Measurements from ENCODE around the gene LRRC59. TPM values are rescaled to one million over a fixed set of nuclear protein-coding genes. Genes with fewer than 3 reads are reported as not detected.
A peak's percentile ranks its signal among the peaks of the same experiment; 100 is the strongest.

LRRC59 gene
- total and polyA plus RNA-seq, 2 of the 13 experiments (the other 11 are each of a cell fraction or from before 2014, with no cell fraction given), result 87.3 to 222 TPM

DNA sequence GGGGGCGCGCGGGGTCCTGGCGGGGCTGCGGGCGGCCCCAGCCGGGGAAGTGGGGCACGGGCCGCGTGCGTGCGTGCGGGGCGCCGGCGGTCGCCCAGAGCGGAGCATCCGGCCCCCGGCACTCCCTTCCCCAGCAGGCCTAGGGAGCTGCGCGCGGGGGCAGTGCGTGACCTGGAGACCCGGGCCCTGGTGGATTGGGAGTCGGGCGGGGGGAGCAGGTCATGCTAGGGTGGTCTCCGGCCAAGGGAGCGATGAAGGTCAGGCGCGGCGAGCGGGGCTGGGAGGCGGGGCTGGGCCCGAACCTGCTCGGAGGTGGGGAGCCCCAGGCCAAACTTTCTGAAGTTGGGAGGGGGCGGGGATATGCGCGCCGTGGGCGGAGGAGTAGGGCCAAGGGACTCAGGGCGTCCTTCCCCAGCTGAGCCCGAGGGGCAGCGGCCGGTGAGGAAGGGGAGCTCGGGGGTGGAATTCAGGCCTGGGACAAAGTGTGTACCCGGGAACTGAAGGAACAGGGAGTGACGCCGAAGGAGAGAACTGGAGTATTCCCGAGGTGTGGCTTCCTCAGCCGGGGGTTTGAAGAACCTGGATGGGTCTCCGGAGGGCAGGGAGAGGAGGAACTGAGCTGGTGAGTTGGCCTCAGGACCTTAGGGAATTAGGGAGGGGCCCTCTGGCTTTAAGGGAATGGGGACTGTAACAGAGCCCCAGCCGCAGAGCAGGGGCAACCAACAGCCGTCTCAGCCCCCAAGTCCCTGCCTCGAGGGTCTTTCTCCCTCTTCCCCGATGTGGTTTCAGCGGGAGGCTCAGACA is 50.8 kb downstream of the LRRC59 start (continued):
- TF ChIP-seq, protein P1, sequence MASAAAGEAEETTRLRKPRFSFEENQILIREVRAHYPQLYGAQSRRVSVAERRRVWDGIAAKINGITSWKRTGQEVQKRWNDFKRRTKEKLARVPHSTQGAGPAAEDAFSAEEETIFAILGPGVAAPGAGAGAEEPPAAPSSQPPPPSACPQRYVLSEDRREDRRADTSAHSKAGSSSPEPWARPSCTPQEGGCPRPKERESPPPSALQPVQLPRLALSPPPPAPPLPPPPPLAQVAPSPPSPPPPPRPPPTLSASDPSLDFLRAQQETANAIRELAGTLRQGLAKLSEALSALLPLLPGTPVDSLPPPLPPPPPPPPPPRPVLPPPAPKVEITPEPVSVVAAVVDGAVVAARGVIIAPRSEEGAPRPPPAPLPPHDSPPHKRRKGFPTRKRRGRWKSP (CRISPR knock-in tag; IDR thresholded peaks at IDR 0.05), result 0 out of 2 replicates have a peak, but pooled peaks have one; percentile 58
- TF ChIP-seq ZNF563 (CRISPR knock-in tag; IDR thresholded peaks at IDR 0.05), result peak; percentile 70
- TF ChIP-seq, protein P2, sequence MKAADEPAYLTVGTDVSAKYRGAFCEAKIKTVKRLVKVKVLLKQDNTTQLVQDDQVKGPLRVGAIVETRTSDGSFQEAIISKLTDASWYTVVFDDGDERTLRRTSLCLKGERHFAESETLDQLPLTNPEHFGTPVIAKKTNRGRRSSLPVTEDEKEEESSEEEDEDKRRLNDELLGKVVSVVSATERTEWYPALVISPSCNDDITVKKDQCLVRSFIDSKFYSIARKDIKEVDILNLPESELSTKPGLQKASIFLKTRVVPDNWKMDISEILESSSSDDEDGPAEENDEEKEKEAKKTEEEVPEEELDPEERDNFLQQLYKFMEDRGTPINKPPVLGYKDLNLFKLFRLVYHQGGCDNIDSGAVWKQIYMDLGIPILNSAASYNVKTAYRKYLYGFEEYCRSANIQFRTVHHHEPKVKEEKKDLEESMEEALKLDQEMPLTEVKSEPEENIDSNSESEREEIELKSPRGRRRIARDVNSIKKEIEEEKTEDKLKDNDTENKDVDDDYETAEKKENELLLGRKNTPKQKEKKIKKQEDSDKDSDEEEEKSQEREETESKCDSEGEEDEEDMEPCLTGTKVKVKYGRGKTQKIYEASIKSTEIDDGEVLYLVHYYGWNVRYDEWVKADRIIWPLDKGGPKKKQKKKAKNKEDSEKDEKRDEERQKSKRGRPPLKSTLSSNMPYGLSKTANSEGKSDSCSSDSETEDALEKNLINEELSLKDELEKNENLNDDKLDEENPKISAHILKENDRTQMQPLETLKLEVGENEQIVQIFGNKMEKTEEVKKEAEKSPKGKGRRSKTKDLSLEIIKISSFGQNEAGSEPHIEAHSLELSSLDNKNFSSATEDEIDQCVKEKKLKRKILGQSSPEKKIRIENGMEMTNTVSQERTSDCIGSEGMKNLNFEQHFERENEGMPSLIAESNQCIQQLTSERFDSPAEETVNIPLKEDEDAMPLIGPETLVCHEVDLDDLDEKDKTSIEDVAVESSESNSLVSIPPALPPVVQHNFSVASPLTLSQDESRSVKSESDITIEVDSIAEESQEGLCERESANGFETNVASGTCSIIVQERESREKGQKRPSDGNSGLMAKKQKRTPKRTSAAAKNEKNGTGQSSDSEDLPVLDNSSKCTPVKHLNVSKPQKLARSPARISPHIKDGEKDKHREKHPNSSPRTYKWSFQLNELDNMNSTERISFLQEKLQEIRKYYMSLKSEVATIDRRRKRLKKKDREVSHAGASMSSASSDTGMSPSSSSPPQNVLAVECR (CRISPR knock-in tag; IDR thresholded peaks at IDR 0.05; ENCODE audit: borderline replicate concordance), result peak; percentile 44; the same call in 1 of the 2 replicates
- peak; percentile 63; the same call in 1 of the 2 replicates for TF ChIP-seq ZBTB8A (CRISPR knock-in tag; IDR thresholded peaks at IDR 0.05; ENCODE audit: borderline replicate concordance, low read depth)
- TF ChIP-seq, protein P3, sequence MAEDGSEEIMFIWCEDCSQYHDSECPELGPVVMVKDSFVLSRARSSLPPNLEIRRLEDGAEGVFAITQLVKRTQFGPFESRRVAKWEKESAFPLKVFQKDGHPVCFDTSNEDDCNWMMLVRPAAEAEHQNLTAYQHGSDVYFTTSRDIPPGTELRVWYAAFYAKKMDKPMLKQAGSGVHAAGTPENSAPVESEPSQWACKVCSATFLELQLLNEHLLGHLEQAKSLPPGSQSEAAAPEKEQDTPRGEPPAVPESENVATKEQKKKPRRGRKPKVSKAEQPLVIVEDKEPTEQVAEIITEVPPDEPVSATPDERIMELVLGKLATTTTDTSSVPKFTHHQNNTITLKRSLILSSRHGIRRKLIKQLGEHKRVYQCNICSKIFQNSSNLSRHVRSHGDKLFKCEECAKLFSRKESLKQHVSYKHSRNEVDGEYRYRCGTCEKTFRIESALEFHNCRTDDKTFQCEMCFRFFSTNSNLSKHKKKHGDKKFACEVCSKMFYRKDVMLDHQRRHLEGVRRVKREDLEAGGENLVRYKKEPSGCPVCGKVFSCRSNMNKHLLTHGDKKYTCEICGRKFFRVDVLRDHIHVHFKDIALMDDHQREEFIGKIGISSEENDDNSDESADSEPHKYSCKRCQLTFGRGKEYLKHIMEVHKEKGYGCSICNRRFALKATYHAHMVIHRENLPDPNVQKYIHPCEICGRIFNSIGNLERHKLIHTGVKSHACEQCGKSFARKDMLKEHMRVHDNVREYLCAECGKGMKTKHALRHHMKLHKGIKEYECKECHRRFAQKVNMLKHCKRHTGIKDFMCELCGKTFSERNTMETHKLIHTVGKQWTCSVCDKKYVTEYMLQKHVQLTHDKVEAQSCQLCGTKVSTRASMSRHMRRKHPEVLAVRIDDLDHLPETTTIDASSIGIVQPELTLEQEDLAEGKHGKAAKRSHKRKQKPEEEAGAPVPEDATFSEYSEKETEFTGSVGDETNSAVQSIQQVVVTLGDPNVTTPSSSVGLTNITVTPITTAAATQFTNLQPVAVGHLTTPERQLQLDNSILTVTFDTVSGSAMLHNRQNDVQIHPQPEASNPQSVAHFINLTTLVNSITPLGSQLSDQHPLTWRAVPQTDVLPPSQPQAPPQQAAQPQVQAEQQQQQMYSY (CRISPR knock-in tag; IDR thresholded peaks at IDR 0.05), result no peak
- TF ChIP-seq, protein P4, sequence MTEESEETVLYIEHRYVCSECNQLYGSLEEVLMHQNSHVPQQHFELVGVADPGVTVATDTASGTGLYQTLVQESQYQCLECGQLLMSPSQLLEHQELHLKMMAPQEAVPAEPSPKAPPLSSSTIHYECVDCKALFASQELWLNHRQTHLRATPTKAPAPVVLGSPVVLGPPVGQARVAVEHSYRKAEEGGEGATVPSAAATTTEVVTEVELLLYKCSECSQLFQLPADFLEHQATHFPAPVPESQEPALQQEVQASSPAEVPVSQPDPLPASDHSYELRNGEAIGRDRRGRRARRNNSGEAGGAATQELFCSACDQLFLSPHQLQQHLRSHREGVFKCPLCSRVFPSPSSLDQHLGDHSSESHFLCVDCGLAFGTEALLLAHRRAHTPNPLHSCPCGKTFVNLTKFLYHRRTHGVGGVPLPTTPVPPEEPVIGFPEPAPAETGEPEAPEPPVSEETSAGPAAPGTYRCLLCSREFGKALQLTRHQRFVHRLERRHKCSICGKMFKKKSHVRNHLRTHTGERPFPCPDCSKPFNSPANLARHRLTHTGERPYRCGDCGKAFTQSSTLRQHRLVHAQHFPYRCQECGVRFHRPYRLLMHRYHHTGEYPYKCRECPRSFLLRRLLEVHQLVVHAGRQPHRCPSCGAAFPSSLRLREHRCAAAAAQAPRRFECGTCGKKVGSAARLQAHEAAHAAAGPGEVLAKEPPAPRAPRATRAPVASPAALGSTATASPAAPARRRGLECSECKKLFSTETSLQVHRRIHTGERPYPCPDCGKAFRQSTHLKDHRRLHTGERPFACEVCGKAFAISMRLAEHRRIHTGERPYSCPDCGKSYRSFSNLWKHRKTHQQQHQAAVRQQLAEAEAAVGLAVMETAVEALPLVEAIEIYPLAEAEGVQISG (CRISPR knock-in tag; IDR thresholded peaks at IDR 0.05), result no peak

Data from HepG2 (cell line).